Kidney capillary endothelial cell (primary cell): ENCODE results near the gene SLC15A4.
"Not testable (repeated sequence)": the region's sequence is repeated elsewhere in the genome, so short reads cannot be mapped to it uniquely, and the experiment has no call there.

Experiments used
- DNase-seq: peaks from one replicate; pipeline ENCODE4 v3.0.0-alpha.2; 2018; ENCODE audit warnings: low spot score

Gene SLC15A4

DNA sequence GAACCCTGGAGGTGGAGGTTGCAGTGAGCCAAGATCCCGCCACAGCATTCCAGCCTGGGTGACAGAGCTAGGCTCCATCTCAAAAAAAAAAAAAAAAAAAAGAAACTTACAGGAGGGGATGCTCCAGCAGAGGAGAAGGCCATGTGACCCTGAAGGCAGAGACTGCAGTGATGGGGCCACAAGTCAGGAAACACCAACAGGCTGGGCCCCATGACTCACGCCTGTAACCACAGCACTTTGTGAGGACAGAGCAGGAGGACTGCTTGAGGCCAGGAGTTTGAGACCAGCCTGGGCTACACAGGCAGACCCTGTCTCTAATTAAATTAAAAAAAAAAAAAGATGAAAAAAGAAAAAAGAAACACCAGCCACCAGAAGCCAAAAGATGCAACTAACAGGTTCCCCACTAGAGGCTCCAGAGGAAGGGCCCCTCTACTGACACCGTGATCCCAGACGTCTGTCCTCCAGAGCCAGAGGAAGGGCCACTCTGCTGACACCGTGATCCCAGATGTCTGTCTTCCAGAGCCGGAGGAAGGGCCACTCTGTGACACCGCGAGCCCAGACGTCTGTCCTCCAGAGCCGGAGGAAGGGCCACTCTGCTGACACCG lies 20.4 kb upstream of the SLC15A4 start:
- no peak for DNase-seq

DNA sequence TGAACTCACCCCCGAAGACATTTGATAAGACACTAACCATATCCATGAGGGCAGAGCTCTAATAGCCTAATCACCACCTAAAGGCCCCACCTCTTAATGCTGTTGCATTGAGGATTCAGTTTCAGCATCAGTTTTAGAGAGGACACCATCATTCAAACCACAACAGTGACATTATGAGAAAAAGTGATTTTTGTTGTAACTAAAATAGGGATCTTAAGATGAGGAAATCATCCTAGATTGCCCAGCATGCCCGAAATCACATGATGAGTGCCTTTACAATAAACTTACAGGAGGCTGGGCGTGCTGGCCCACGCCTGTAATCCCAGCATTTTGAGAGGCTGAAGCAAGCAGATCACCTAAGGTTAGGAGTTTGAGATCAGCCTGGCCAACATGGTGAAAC lies 19.8 kb upstream of the SLC15A4 start:
- DNase-seq, result no peak

DNA sequence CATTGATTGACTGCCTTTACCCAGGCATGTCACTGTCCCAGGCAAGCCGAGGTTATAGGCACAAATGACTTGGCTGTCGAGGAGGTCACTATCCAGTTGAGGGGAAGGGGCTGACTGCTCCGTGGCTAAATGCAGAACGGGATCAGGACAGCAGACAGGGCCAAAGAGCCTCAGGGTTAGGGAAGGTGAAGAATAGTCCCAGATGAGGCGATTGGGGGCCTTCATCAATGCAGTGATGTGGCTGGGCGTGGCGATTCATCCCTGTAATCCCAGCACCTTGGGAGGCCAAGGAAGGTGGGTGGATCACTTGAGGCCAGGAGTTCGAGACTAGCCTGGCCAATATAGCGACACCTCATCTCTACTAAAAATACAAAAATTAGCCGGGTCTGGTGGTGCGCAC lies 18.8 kb upstream of the SLC15A4 start:
- DNase-seq, result no peak

DNA sequence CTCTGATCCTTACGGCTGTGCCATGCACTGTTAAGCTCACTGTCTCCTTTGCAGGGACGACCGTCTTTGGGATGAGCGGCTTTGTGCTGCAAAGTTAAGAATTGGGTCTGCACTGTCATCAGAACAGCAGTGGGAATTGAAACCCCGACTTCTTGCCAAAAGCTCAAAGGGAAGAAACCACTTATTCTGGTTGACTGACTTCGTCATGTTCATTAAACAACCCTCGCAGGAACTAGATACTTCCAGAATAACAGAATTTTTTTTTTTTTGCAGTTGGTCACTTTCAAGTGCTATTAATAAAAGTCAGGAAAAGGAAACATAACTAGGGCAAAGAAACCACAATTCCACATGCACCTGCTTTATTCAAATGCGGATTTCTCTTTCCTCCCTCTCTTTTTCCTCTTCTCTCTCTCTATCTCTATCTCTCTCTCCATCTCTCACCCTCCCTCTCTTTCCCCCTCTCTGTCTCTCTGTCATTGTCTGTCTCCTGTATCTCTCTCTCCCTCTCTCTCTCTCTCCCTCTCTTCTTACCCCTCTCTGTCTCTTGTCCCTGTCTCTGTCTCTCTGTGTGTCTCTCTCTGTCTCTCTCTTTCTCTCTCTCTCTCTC lies 17.2 kb upstream of the SLC15A4 start:
- DNase-seq, result no peak

DNA sequence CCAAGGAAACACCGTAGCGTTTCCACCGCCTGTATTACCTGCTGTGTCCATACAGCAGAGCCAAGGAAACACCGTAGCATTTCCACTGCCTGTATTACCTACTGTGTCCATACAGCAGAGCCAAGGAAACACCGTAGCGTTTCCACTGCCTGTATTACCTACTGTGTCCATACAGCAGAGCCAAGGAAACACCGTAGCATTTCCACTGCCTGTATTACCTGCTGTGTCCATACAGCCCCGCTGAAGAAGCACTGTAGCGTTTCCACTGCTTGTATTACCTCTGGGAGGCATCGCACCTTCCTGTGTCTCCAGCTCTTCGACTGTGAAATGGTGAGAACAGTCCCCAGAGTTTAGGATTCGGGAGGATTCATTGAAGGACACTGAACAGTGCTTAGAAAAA lies 16.1 kb upstream of the SLC15A4 start:
- DNase-seq, result not testable (repeated sequence)

DNA sequence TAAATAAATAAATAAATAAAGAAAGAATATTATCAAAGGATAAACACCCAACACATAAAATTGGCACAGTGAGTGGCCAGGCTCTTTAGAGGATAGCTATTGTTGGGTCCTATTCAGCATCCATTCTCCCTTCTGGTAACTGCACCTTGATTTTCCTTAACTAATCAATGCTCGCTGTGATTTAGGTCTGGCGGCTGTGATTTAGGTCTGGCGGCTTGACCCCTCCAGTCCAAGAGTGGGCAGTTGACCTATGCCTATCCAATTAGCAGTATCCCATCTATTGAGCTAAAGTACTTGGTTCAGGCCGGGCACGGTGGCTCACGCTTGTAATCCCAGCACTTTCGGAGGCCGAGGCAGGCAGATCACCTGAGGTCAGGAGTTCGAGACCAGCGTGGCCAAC lies 9.7 kb upstream of the SLC15A4 start:
- no peak for DNase-seq

DNA sequence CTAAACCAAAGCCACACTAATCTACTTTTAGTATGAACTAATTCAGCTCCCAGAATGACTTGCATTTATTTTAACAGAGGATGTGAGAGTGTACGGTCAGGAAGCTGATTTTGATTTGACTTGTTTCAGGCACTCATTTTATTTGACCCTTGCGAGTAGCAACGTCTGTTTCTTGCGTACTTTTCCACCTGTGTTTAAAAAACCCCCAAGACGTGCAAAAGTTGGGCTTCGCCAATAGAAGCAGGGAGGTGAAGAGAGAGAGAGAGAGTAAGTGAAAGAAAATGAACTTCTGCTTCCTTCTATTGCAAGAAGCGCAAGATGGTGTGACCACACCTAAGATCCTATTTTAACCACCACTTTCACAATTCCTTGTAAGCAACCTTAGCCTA lies 6.7 kb upstream of the SLC15A4 start:
- DNase-seq, result no peak

DNA sequence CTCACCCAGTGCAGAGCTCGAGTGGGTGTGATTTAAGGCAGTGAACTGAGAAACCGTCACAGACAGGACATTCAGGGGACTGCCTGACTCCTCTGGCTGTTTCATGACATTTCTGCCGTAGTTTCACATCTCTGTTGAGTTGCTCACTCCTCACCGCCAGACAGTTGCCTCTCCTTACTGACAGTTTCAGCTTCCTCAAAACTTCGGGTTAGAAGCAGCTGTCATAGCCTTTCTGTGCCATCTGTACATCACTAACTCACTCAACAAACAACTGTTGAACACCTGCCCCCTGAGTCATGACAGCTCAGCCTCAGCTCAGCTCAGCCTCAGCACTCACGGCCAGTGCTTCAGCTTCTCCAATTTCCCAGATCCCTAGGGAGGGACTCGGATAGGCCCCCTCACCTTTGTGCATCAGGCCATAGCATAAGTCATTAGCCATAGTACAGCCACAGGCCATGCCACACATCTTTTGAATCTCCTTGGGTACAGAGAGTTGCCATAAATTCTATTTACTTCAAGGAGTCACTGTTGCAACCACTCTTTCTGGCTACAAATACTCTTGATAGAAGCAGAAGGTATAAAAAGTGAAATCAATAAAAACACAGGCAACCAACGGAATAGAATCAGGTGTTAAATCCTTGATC lies 6.2 kb upstream of the SLC15A4 start:
- DNase-seq, result no peak

DNA sequence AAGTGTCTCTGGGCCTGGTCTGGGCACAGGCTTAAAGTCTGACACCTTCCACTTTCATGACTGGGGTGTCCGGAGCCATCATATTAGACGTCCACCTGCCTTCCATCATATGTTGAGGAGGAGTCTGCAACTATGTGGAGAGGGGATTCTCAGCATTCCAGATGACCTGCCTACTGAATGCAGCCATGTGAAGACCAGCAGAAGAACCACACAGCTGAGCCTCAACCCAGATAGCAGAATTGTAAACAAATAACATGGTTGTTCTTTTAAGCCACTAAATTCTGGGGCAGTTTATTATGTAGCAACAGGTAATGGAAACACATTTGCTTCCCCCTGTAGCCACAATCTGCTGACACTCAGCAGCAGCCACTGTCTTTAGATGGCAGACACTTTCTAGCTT lies 4.0 kb upstream of the SLC15A4 start:
- no peak for DNase-seq

DNA sequence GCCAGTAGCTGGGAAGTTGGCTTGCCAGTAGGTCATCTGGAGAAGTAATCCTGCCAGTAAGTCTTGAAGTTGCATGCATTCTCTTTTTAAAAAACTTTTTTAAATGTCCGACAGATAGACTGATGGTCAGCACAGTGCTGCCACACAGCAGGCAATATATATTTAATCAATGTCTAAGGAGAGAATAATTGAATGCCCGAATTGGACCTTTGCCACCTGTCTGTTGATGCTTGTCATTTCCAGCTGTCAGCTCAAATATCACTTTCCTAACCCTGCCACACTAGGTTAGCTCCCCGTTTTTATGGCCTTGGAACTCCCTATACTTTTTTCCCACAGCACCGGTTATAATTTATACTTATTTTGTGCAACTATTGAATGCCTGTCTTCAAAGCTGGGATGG lies 2.1 kb upstream of the SLC15A4 start:
- DNase-seq, result no peak

DNA sequence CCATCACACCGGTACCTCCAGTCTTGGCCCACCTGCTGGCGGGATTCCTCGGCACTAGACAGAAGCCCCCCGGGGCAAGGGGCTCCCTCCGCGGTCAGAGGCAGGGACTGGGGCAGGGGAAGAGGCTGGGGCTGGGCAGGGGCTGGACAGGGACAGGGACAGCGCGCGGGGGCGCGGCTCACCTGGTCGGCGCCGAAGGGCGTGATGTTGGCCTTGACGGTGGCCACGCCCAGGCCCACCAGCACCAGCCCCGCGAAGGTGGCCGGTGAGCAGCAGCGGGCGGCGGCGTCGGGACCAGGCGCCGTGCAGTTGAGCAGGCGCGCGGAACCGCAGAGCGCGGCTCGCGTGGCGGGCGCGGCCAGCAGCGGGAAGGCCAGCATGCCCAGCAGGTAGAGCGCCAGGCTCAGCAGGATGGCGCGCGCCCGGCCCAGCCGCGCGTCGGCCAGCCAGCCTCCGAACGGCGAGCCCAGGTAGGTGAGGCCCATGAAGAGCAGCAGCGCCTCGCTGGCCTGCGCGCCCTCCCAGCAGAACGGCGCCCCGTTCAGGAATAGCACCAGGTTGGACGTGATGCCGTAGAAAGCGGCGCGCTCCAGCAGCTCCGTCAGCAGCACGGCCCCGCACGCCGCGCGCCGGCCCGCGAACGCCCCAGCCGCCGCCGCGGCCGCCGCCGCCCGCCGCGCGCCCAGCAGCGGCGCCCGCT lies 392 bp downstream of the SLC15A4 start:
- DNase-seq, result no peak

DNA sequence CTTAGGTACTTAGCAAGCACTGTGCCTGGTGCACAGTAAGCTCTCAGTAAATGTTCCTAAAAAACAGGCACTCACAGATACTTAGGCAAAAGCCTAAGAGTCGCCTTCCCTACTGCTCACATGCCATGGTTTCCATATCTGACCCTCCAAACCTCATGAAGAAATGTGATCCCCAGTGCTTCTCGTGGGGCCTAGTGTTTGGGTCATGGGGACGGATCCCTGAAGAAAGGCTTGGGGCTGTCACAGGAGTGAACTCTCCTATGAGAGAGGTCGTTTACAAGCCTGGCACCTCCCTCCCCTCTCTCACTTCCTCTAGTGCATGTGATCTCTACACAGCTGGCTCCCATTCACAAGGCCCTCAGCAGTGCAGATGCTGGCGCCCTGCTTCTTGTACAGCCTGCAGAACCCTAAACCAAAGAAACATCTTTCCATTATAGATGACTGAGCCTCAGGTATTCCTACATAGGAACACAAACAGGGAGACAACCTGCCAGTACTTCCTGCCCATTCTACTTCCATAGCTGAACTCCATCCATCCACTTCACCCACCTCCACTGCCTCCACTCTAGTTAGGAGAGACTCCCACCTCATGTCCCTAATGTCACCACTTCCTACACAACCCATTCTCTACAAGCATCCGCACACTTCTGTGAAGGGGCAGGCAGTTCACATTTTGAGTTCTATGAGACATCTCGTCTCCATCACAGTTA lies 2.9 kb downstream of the SLC15A4 start:
- no peak for DNase-seq

DNA sequence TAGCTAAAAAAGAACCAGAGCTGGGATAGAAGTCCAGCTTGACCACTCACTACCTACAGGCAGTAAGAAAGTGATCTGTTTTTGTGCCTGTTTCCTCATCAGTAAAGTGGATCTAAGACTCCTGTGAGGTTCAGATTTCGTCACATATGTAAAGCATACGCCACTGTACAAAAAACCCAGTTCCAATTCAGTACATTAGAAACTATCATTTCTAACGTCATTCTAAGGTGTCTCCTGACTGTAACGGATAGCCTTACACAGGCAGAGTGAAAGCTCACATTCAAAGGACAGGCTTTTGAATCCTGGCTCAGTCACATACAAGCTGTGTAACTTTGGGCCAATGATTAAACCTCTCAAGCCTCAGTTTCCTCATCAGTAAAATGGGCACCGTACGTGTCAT lies 3.5 kb downstream of the SLC15A4 start:
- no peak for DNase-seq

DNA sequence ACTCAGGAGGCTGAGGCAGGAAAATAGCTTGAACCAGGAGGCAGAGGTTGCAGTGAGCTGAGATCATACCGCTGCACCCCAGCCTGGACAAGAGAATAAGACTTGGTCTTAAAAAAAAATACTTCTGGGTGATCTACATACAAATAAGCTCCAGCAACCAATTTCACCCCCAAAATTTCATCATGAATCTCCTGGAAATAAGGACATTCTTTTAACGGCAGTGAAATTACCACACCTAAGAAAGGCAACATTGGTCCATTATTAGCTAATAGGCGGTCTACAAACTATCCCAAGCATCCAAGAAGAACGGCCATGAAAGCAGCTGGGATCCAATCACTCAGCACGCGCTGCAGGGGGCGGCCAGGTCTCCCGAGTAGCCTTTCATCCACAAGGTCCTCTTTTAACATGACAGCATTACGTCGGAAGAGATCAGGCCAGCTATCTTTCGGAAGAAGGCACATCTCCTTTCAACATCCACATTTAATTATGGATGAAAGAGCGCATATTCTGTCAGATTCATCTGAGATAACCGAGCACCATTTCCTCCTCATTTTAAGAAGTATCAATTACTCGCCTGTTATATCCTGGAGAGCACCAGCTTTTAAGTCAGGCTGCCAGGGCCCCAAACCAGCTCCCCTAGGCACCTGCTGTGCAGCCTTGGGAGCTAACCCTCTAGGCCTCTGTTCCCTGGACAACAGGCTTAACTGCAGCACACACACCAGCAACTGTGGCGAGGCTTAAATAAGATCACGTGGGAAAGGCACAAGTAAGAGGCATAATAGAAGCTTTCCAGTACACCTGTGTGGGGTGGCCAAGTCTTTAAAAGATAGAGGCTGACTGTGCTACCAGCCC lies 4.2 kb downstream of the SLC15A4 start:
- no peak for DNase-seq

DNA sequence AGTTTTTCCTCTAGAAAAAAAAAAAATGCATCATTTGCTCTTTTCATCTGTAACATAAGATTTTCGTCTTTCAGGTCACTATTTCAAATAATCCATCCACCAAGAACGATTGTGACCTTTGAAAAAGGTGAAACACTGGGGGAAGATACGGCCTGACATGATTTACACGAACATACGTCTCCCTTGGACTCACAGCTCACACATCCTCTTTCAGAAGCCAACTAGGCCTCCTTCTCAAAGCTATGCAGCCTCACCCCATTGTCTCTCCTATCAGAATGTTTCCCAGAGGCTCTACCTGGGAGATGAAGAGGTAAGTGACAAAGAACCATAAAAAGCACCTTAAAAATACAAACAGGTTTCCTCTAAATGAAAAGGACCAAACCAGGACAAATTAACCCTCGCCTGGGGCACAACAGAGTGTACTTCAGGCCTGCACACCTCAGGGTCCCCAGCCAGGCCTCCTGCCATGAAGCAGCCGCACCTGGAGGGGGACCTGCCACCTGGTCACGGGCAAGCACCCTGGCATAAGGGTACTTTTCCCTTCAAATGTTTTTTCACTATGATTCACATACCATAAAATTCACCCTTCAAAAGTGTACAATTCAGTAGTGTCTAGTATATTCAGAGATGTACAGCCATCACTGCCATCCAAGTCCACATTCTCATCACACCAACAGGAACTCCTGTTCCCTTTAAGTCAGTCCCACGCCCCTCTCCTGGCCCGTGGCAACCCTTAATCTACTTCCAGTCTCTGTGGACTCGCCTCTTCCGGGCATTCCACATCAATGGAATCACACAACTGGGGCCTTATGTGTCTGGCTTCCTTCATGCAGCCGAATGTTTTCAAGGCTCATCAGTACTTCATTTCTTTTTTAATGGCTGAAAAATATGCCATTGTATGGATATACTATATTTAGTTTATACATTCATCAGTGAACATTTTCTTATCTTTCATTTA lies 5.4 kb downstream of the SLC15A4 start:
- DNase-seq, result no peak

DNA sequence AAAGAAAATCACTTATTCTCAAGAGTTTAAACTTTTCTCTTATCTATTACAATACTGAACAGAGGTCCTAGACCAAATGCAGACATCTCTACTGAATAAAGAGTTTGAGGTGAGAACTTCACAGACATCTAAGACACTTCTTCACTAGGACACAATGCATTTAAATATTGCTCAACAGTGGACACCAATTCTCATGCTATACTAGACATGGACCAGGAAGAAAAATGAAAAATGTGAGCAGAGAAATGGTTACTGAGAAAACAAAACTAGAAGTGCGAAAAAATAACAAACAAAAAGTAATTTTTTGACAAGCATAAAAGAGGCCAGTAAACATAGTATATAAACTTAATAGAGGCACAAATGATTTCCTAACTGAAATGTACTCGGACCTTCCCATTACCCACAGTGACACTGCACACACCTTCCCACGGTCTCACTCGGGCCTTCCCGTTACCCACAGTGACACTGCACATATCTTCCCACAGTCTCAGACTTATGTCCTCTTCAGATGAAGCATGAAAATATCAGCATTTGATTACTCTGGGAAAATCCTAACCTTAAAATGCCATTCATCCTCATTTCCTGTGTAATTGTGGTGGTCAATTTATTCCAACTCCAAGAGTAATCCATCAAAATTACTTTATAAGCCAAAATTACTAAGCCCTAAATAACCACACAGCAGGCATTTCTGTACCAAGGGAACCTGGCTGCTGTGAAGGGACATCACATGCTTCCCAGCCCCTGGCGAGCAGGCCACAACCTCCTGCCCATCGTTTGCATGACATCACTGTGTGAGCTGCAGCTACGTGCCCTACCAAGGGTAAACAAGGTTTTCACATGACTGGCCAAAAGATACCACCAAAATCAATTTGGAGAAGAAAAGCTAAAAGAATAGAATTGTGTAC lies 6.4 kb downstream of the SLC15A4 start:
- no peak for DNase-seq

DNA sequence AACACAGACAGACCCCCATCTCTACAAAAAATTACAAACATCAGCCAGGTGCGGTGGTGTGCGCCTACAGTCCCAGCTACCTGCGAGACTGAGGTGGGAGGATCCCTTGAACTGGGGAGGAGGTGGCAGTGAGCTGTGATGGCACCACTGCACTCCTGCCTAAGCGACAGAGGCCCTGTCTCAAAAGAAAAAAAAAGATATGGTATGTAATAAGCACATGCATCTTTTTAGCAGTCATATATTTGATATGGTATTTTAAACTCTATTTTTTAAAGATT lies 7.2 kb downstream of the SLC15A4 start:
- DNase-seq, result no peak

DNA sequence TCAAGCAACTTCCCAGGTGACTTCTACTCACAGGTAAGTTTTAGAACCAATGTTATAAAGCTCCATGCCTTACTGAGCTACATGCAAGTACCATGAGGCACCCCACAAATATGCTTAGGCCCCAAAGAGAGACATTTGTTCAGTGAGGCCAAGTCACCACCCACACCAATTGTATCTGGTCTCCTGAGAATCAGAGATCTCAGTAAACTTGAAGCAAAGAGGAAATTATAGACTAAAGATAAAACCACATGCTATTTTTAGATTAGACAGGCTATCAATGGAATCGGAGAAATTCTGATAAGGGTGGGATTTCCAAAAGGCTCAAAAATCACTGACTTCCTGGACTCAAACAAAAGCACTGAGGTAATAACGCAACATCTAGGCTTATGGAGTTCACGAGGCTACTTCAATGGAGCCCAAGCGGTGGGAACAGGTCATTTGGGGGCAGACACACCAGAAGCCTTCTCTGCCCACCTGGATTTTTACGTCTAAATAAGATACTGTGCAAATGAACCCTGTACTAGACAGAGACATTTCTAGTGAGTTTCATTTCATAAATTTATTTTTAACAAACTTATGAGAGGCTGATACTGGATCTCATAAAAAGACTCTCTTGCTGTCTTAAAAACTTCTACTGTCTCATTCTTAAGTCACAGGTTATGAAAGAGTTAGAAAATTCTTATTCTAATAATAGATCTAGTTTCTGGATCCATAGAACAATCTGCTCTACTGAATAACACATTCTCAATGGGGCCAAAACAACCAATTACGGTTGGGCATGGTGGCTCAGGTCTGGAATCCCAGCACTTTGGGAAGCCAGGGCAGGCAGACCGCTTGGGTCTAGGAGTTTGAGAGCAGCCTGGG lies 7.7 kb downstream of the SLC15A4 start:
- no peak for DNase-seq
